Measurements from ENCODE around the gene UBAC2. TPM values are rescaled to one million over a fixed set of nuclear protein-coding genes. Genes with fewer than 3 reads are reported as not detected.

Gene UBAC2
- total RNA-seq, 2 donors from 2014 or later: 39.0 to 46.1 TPM

DNA sequence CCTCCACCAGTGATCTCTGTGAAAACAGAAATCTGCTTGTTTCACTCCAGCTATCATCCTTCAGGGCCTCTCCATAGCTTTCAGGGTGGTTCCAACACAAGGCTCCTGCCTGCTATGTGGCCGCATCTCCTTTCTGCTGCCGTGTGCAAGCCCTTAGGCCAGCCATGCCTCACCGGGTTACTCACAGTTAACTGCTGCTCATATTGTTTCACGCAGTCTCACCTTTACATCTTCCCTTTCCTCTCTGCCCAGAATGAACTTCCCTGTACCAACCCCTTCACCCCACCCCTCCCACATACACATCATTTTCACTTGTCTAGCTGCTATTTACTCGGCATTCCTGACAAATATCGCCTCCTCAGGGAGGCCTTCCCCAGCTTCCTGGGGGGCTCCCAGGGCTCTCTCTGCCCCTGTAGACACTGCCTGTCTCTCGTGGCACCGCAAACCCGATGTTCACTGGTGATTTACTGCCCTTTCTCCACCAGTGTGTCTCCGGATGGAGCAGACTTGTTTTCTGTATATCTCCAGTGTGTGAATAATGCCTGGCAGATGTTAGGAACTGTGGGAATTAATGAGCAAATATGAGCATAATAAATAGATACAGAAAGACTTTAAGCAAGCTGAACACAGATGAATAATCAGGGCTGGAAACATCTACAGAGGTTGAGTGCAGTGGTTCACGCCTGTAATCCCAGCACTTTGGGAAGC lies 145.8 kb downstream of the UBAC2 start:
- peak overlapping the region; percentile 79 for H3K27ac Mint-ChIP-seq
- H3K9me3 Mint-ChIP-seq: no peaks in the 10 kb centered on the region
- peak overlapping the region; percentile 42 for H3K4me3 Mint-ChIP-seq
- peaks cover 60% of the 10 kb centered on the region for H3K4me1 Mint-ChIP-seq
- H3K36me3 Mint-ChIP-seq (ENCODE audit: low read depth): peaks cover 84% of the 10 kb centered on the region
- no peak for ATAC-seq (replicated peaks)
- H3K27me3 Mint-ChIP-seq: no peaks in the 10 kb centered on the region

DNA sequence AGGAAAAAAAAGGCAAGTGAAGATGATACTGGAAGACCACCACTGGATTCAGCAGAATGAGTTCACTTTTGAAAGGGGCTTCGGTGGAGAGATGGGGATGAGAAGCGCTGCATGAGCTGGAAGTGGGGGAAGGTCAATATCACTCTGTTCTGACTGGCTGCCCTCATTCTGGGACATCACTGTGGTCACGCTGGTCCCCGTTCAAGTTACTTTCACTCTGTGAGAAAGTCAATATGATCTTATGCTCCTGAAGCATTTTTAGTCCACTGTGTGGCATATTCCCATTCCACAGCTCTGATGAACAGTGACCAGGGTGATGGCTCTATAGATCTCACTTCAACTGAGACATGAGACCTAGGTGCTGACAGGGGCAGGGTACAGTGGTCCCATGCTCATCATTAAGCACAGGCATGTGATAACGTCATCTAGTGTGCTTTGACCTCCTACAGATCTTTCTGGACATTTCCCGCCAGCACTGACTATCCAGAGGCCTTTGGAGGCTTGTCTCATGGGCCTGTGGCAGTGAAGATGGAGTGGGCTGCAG lies 146.8 kb downstream of the UBAC2 start:
- Mint-ChIP-seq H3K4me3 (peak overlapping the region; percentile 42), H3K9me3 (no peaks in the 10 kb centered on the region), H3K27me3 (no peaks in the 10 kb centered on the region), H3K36me3 (ENCODE audit: low read depth) (peaks cover 80% of the 10 kb centered on the region), H3K4me1 (peaks cover 64% of the 10 kb centered on the region), H3K27ac (peak overlapping the region; percentile 79)
- no peak for ATAC-seq (replicated peaks)

DNA sequence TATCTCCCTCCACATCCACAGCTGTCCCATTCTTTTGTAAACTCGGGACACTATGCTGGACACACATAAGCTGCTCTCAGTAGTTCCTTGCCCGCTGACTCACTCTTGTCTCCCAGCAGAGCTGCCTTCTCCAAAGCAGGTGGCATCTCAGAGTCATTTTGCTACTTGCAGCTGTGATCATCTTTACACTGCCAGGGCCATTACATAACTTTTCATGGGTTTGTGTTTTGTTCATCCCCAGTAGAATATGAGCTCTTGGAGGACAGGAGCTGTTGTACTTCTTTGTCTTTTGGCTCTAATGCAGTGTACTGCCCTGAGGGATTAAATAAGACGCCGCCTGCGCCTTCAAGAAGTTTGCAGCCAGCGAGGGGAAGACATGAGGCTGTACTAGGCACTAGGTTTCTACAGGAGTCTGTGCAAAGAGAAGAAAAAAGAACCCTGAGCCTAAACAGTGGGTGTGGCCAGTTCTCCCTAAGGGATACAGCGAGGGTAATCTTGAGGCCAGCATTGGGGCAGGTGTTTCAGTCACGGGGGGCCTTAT lies 147.3 kb downstream of the UBAC2 start:
- H3K4me3 Mint-ChIP-seq: peak overlapping the region; percentile 42
- ATAC-seq (replicated peaks): peak; percentile 49
- H3K9me3 Mint-ChIP-seq: no peaks in the 10 kb centered on the region
- no peaks in the 10 kb centered on the region for H3K27me3 Mint-ChIP-seq
- H3K4me1 Mint-ChIP-seq: peaks cover 69% of the 10 kb centered on the region
- peak overlapping the region; percentile 79 for H3K27ac Mint-ChIP-seq
- H3K36me3 Mint-ChIP-seq (ENCODE audit: low read depth): peaks cover 79% of the 10 kb centered on the region

DNA sequence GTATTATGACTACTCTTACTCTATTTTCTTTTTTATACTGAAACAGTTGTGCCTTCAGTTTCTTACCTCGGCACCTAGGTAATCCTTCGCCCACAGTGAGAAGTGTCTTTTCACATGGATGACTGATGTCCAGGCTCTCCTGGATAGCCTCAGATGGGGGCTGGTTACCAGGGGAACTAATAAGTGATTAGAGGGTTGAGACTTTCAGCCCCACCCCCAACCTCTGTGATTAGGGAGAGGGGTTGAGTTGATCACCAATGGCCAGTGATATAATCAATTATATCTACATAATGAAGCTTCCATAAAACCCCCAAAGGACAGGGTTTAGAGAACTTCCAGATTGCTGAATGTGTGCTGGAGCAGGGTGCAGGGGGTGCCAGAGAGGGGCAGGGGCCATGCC lies 149.5 kb downstream of the UBAC2 start:
- Mint-ChIP-seq H3K9me3 (no peaks in the 10 kb centered on the region), H3K27ac (no peak overlapping the region), H3K4me3 (no peak overlapping the region), H3K36me3 (ENCODE audit: low read depth) (peaks cover 74% of the 10 kb centered on the region), H3K4me1 (peaks cover 81% of the 10 kb centered on the region), H3K27me3 (no peaks in the 10 kb centered on the region)
- no peak for ATAC-seq (replicated peaks)

DNA sequence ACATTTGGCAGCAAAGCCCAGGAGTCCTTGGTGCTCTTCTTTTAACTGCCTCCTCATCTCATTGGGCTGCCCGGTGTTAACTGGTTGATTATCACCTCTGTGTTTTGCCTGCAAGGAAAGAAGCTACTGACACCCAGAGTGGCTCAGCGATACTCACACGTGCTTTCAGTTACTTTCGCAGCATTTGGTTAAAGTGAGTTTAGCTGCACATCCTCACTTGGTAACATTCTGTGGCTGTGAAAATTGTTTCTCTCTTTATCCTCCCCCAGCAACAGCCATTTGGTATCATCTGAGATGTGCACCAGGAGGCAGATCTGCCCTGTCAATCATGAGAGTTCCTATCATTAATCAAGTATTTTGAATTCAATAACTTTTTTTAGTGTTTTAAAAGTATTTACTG lies 151.1 kb downstream of the UBAC2 start:
- H3K36me3 Mint-ChIP-seq (ENCODE audit: low read depth): peaks cover 74% of the 10 kb centered on the region
- no peaks in the 10 kb centered on the region for H3K27me3 Mint-ChIP-seq
- no peaks in the 10 kb centered on the region for H3K9me3 Mint-ChIP-seq
- peaks cover 79% of the 10 kb centered on the region for H3K4me1 Mint-ChIP-seq
- H3K4me3 Mint-ChIP-seq: peak overlapping the region; percentile 89
- peak overlapping the region; percentile 98 for H3K27ac Mint-ChIP-seq
- peak; percentile 13 for ATAC-seq (replicated peaks)

DNA sequence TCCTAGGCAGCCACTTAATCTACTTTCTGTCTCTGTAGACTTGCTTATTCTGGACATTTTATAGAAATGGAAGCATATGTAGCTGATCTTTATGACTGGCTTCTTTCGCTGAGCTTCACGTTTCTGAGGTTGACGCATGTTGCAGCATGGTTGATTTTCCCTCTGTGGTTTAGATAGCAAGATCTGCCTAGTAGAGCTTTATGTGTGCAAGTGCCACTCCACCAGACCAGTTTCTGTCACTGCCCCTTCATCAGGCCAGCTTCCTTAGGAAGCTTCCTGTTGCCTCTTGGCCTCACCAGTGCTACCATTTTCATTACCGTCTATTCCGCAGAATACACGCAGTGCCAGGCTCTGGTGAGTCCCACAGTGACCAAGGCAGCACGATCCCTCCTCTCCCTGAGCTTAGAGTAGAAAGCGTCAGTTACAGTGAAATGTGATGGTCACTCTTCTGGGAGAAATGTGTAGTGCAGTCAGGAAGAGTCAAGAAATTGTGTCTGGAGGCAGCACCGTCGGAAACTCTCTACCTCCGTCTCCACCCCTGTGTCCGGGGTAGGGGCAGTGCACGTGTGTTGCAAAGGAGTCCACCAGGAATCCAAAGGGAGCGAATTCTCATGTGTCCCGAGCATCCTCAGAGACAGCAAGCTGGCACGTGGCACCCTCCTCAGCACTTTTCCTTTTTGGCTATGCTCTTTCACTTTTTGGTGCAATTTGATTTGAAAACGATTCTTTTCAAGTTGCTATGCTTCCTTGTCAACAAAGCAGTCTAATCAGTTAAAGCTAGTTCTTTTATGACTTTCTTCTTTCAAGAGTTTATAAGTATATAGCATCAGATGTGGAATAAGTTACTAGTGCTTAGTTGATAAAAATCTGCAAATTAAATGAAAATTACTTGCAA lies 151.9 kb downstream of the UBAC2 start:
- ATAC-seq (replicated peaks): peak; percentile 28
- H3K36me3 Mint-ChIP-seq (ENCODE audit: low read depth): peaks cover 70% of the 10 kb centered on the region
- no peaks in the 10 kb centered on the region for H3K27me3 Mint-ChIP-seq

DNA sequence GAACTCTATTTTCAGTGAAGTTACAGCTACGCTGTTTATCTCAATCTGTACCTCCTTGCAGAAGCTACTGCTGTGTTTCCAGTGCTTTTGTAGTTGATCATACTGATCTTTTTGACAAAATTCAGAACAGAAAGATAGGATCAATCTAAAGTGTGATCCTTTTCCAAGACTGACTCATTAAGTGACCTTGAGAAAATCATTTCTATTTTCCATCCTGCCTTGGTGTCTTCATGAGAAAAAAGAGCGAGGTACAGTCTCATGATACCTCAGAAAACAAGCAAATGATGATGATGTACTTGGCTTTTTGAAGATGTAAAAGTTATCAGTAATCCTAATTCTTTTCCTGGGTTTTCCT lies 152.6 kb downstream of the UBAC2 start:
- no peak for ATAC-seq (replicated peaks)
- H3K4me3 Mint-ChIP-seq: peak overlapping the region; percentile 89
- H3K36me3 Mint-ChIP-seq (ENCODE audit: low read depth): peaks cover 70% of the 10 kb centered on the region
- H3K27ac Mint-ChIP-seq: peak overlapping the region; percentile 98
- peaks cover 77% of the 10 kb centered on the region for H3K4me1 Mint-ChIP-seq
- H3K9me3 Mint-ChIP-seq: no peaks in the 10 kb centered on the region
- H3K27me3 Mint-ChIP-seq: no peaks in the 10 kb centered on the region

More for the DNA sequence above, 151.9 kb downstream of the UBAC2 start:
- no peaks in the 10 kb centered on the region for H3K9me3 Mint-ChIP-seq
- peak overlapping the region; percentile 89 for H3K4me3 Mint-ChIP-seq
- H3K27ac Mint-ChIP-seq: peak overlapping the region; percentile 98
- H3K4me1 Mint-ChIP-seq: peaks cover 77% of the 10 kb centered on the region

DNA sequence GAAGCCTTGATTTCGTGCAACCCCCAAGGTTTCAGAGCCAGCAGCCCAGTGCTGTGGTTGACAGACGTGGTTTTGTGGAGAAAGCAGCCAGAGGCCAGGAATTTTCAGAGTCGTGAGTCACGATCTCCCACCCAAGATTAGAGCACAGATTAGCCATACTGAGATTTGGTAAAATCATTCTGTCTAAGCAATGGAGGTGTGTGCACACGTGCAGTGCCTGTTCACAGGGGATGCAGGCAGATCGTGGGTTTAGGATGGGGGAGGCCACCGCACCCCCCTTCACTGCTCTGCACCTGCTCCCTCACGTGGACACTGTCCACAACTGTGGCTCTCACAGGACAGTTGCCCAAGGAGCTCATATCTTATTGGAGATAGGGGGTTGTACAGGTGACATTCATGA lies 153.2 kb downstream of the UBAC2 start:
- no peak for ATAC-seq (replicated peaks)
- Mint-ChIP-seq H3K27ac (peak overlapping the region; percentile 98), H3K36me3 (ENCODE audit: low read depth) (peaks cover 70% of the 10 kb centered on the region), H3K4me3 (peak overlapping the region; percentile 89), H3K27me3 (no peaks in the 10 kb centered on the region), H3K9me3 (peaks cover 2% of the 10 kb centered on the region), H3K4me1 (peaks cover 82% of the 10 kb centered on the region)

DNA sequence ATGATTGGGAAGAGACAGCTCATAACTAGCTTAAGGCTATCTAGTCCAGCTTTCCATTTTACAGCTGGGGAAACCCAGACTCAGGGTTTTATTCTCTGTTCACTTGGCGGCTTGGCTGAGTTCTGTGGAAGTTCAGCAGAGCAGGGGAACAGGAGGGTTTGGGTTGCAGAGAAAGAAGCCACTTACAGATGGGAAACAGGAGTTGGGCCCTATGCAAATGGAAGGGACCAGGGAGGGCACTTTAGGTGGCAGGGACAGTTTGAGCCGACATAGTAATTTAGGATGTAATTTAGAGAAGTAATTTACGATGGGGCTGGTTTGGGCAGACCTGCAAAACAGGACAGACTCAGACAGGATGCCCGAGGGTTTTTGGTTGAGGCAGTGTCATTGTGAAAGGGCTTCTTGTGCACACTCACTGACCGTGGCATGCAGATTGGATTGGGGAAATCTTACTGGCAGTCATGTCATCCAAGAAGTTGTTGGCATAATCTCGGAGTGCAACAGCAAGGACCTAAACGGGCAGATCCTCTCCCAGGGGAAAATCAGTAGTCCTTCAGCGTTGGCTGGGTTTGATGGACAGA lies 153.8 kb downstream of the UBAC2 start:
- Mint-ChIP-seq H3K27me3 (no peaks in the 10 kb centered on the region), H3K36me3 (ENCODE audit: low read depth) (peaks cover 70% of the 10 kb centered on the region), H3K4me3 (peak overlapping the region; percentile 89), H3K27ac (peak overlapping the region; percentile 98), H3K4me1 (peaks cover 83% of the 10 kb centered on the region), H3K9me3 (peaks cover 4% of the 10 kb centered on the region)
- ATAC-seq (replicated peaks): peak; percentile 30

DNA sequence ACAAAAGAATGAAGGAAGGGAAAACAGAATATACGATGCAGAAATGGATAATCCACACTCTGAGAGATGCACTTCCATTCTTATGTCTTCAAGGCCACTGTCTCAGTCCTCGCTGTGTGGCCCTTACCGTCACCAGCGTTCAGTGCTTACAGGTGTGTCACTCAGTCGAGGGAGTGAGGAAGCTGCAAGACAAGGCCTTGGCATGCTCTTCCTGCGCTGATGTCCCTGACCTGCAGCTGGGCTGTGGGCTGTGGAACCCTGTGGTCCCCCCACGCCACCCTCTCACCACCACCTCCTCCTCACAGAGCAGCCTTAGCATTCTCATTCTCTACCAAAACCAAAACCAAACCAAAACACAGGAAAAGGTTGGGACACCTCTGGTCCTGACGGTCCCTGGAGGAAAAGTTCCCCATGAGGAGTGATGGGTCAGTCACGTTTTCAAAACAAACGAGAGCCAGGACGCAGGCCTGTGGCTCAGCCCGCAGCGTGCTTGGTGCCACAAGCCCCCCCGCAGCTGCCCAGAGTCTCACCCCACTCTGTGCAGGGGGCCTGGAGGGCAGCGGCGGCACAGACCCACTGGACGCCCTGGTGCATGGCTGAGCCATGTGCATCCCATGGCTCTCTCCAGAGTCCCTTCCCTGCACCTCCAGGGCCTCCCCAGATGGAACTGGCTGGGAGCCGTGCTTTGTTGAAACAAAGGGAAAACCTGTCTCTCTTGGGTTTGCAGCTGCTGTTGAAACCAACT lies 154.8 kb downstream of the UBAC2 start:
- peak overlapping the region; percentile 89 for H3K4me3 Mint-ChIP-seq
- H3K4me1 Mint-ChIP-seq: peaks cover 85% of the 10 kb centered on the region
- peak overlapping the region; percentile 98 for H3K27ac Mint-ChIP-seq
- H3K36me3 Mint-ChIP-seq (ENCODE audit: low read depth): peaks cover 76% of the 10 kb centered on the region
- peaks cover 4% of the 10 kb centered on the region for H3K9me3 Mint-ChIP-seq
- H3K27me3 Mint-ChIP-seq: no peaks in the 10 kb centered on the region
- no peak for ATAC-seq (replicated peaks)

DNA sequence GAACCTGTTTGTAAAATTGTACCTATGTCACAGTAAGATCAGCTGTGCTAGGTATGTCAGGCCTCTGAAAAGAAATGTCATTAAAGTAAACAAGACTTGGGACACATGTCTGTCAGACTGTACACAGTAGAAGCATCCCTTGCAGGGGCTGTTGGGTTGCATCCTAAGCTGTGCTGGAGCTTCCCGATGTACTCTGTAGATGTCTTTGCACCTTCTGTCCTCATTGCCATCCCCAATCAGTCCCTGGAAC lies 155.3 kb downstream of the UBAC2 start:
- H3K36me3 Mint-ChIP-seq (ENCODE audit: low read depth): peaks cover 81% of the 10 kb centered on the region
- peaks cover 86% of the 10 kb centered on the region for H3K4me1 Mint-ChIP-seq
- H3K27ac Mint-ChIP-seq: peak overlapping the region; percentile 98
- no peak for ATAC-seq (replicated peaks)
- peak overlapping the region; percentile 89 for H3K4me3 Mint-ChIP-seq
- no peaks in the 10 kb centered on the region for H3K27me3 Mint-ChIP-seq
- H3K9me3 Mint-ChIP-seq: peaks cover 4% of the 10 kb centered on the region

DNA sequence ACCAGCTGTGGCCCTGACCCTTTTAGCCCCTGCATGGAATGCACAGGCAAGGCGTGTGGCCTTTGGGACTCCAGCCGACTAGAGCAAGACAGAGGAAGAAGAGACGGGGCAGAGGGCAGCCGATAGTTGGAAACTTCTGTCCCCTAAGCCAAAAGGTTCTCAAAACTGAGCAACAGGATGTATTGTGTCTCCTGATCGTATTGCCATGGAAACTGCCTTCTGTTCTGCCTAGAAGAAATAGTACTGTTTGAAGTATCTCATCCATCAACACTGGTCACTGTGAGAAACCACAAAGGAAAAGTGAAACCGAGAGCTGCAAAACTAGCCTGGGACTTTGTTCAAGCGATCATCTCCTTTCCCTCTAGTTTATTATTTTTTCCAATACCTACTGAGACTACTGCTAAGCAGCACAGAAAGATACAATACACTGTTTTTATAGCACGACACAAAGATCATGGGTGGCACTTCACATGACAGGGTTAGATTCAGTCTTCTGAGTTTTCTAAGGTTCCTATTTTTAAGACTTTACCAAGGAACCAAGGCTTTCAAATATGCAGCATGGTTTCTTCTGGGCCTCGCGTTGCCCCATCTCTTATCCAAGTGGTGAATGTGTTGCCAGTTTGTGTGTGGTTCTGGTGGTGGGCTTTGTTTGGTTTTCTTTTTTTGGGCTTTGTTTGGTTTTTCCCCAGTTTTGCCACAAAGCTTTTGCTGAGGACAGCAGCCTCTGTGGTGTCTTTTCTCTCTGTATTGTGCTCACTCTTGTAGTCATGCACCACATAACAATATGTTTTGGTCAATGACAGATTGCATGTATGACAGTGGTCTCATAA lies 155.8 kb downstream of the UBAC2 start:
- peaks cover 87% of the 10 kb centered on the region for H3K4me1 Mint-ChIP-seq
- peak; percentile 47 for ATAC-seq (replicated peaks)
- H3K27ac Mint-ChIP-seq: peak overlapping the region; percentile 98
- H3K9me3 Mint-ChIP-seq: peaks cover 4% of the 10 kb centered on the region
- H3K4me3 Mint-ChIP-seq: peak overlapping the region; percentile 89
- H3K27me3 Mint-ChIP-seq: no peaks in the 10 kb centered on the region
- peaks cover 81% of the 10 kb centered on the region for H3K36me3 Mint-ChIP-seq (ENCODE audit: low read depth)

DNA sequence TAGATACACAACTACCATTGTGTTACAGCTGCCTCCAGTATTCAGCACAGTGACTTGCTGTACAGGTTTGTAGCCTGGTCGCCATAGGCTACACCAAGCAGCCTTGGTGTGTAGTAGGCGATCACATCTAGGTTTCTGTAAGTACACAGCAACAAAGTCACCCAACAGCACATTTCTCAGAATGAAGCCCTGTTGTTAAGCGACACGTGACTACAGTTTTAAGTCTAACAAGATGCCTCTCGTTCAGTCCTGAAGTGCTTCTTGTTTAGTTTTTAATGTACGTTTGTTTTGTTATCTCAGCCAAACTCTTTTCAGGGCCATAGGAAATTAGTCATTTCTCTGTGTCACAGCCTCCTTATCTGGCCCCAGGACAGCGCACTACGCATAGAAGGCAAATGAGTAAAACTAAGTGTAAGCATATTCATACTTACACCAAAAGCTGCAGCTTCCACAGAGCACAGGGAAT lies 156.5 kb downstream of the UBAC2 start:
- Mint-ChIP-seq H3K4me1 (peaks cover 85% of the 10 kb centered on the region), H3K36me3 (ENCODE audit: low read depth) (peaks cover 78% of the 10 kb centered on the region)
- ATAC-seq (replicated peaks): peak; percentile 68

More for the DNA sequence above, 156.5 kb downstream of the UBAC2 start:
- Mint-ChIP-seq H3K9me3 (peaks cover 4% of the 10 kb centered on the region), H3K27me3 (no peaks in the 10 kb centered on the region), H3K27ac (peak overlapping the region; percentile 98), H3K4me3 (peak overlapping the region; percentile 89)

All from activated T-helper 17 cell treated with anti-CD3 and anti-CD28 coated beads, Interleukin-2, amount 50 U/mL, for 72 hours (primary cell).